ENCODE data around the gene NPC1L1. TPM values are rescaled to one million over a fixed set of nuclear protein-coding genes. Genes with fewer than 3 reads are reported as not detected.
A peak's percentile ranks its signal among the peaks of the same experiment; 100 is the strongest.

NPC1L1 gene
- total and polyA plus RNA-seq, 4 donors: 0.01 to 0.48 (median 0.03) TPM

DNA sequence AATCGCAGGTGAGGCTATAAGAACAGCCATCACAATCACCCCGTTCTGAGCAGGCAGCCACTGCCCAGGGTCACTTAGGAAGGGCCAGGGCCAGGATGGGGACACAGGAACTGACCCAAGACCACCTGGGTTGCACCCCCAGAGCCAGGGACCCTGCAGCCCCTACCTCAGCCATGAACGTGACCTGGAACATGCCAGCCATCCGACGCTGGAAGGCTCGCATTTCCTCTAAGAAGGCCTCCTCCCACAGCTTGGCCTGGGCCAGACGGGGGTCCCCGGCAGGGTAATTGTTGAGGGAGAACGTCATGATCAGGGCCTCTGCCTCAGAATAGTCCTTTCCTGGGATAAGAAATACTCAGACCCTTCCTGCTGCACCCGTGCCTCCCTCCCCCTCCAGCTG is 5.0 kb downstream of the NPC1L1 start:
- H3K9me3 ChIP-seq (ENCODE audit: control insufficient read depth in 4 of 4, insufficient read depth in 3 of 4, low read length in 3 of 4): no peaks in the 10 kb centered on the region
- WGBS, 2 donors: 85 to 94% methylated on average over 10 of the region's 10 CpGs
- no peak overlapping the region for H3K4me3 ChIP-seq
- H3K27me3 ChIP-seq (ENCODE audit: control insufficient read depth in 3 of 3, insufficient read depth in 3 of 3, low read length in 2 of 3): no peaks in the 10 kb centered on the region
- H3K9ac ChIP-seq (ENCODE audit: insufficient read depth in 1 of 2, low read length in 2 of 2): no peak overlapping the region
- DNase-seq (no peak), ATAC-seq (ENCODE audit: insufficient read depth, low FRiP score) (no peak)
- no peak overlapping the region for H3K27ac ChIP-seq (ENCODE audit: low read depth in 1 of 2, low read length in 1 of 2)
- TF ChIP-seq, protein P1, sequence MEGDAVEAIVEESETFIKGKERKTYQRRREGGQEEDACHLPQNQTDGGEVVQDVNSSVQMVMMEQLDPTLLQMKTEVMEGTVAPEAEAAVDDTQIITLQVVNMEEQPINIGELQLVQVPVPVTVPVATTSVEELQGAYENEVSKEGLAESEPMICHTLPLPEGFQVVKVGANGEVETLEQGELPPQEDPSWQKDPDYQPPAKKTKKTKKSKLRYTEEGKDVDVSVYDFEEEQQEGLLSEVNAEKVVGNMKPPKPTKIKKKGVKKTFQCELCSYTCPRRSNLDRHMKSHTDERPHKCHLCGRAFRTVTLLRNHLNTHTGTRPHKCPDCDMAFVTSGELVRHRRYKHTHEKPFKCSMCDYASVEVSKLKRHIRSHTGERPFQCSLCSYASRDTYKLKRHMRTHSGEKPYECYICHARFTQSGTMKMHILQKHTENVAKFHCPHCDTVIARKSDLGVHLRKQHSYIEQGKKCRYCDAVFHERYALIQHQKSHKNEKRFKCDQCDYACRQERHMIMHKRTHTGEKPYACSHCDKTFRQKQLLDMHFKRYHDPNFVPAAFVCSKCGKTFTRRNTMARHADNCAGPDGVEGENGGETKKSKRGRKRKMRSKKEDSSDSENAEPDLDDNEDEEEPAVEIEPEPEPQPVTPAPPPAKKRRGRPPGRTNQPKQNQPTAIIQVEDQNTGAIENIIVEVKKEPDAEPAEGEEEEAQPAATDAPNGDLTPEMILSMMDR (IDR thresholded peaks at IDR 0.05; ENCODE audit: control extremely low read depth, extremely low read depth): no peak
- H3K4me1 ChIP-seq (ENCODE audit: control insufficient read depth in 5 of 5, insufficient read depth in 5 of 5, low read length in 5 of 5): peaks cover 0 to 15% (median 0%) of the 10 kb centered on the region in 5 donors
- no peaks in the 10 kb centered on the region for H3K36me3 ChIP-seq (ENCODE audit: control insufficient read depth in 4 of 4, insufficient read depth in 4 of 4, low read length in 4 of 4)

DNA sequence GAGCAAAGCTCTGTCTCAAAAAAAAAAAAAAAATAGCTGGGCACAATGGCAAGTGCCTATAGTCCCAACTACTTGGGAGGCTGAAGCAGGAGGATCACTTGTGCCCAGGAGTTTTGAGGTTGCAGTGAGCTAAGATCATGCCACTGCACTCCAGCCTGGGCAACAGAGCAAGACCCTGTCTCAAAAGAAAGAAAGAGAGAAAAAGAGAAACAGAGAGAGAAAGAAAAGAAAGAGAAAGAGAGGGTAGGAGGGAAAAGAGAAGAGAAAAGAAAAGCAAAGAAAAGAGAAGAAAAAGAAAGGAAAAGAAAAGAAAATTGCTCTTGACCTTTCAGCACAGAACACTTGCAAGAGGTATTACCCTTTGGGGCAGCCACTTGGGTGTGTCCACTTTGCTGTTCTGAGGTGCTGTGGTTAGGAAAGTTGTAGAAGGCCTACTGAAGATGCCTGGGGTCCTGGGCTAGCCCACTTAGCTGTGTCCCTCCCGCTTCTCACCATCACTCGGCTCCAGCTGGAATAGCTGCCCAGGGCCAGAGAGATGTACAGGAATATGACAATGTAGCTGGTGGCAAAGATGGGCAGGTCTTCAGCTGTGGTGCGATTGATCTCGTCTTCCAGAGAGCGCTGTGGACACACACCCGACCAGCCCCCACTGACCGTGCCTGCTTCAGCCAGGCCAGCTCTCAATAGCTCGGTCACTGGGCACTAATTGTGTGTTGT is 5.6 kb downstream of the NPC1L1 start:
- DNase-seq (no peak), ATAC-seq (ENCODE audit: insufficient read depth, low FRiP score) (no peak)
- TF ChIP-seq, protein P1 (IDR thresholded peaks at IDR 0.05; ENCODE audit: control extremely low read depth, extremely low read depth): no peak
- Histone ChIP-seq H3K9me3 (ENCODE audit: control insufficient read depth in 4 of 4, insufficient read depth in 3 of 4, low read length in 3 of 4) (no peaks in the 10 kb centered on the region), H3K9ac (ENCODE audit: insufficient read depth in 1 of 2, low read length in 2 of 2) (no peak overlapping the region), H3K27ac (ENCODE audit: low read depth in 1 of 2, low read length in 1 of 2) (no peak overlapping the region), H3K4me3 (no peak overlapping the region), H3K4me1 (ENCODE audit: control insufficient read depth in 5 of 5, insufficient read depth in 5 of 5, low read length in 5 of 5) (peaks cover 0 to 15% (median 0%) of the 10 kb centered on the region in 5 donors), H3K27me3 (ENCODE audit: control insufficient read depth in 3 of 3, insufficient read depth in 3 of 3, low read length in 2 of 3) (no peaks in the 10 kb centered on the region), H3K36me3 (ENCODE audit: control insufficient read depth in 4 of 4, insufficient read depth in 4 of 4, low read length in 4 of 4) (no peaks in the 10 kb centered on the region)
- 94 to 98% methylated on average over 8 of the region's 8 CpGs for WGBS, 2 donors

DNA sequence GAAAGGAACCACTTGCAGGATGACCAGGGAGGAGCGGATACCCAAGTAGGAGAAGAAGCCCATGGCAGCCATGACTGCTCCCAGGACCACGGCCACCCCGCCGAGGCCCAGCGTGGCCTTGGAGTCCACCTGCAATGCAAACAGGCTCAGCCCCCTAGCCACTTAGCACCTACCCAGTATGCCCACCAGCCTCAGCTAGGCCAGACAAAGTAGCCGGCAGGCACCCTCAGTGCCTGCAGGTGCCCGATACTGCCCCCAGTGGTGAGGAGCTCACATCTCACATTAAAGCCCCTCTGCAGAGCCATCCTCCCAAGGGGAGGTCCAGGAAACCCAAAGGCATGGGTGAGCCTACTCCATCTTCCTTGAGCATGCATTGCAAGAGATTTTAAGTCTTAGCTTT is 6.6 kb downstream of the NPC1L1 start:
- H3K4me1 ChIP-seq (ENCODE audit: control insufficient read depth in 5 of 5, insufficient read depth in 5 of 5, low read length in 5 of 5): peaks cover 0 to 15% (median 0%) of the 10 kb centered on the region in 5 donors
- DNase-seq (peak; percentile 20 to 35 (median 31)), ATAC-seq (ENCODE audit: insufficient read depth, low FRiP score) (no peak)
- TF ChIP-seq, protein P1 (IDR thresholded peaks at IDR 0.05; ENCODE audit: control extremely low read depth, extremely low read depth): no peak
- no peak overlapping the region for H3K4me3 ChIP-seq
- no peaks in the 10 kb centered on the region for H3K27me3 ChIP-seq (ENCODE audit: control insufficient read depth in 3 of 3, insufficient read depth in 3 of 3, low read length in 2 of 3)
- no peak overlapping the region for H3K9ac ChIP-seq (ENCODE audit: insufficient read depth in 1 of 2, low read length in 2 of 2)
- no peak overlapping the region for H3K27ac ChIP-seq (ENCODE audit: low read depth in 1 of 2, low read length in 1 of 2)
- no peaks in the 10 kb centered on the region for H3K9me3 ChIP-seq (ENCODE audit: control insufficient read depth in 4 of 4, insufficient read depth in 3 of 4, low read length in 3 of 4)
- no peaks in the 10 kb centered on the region for H3K36me3 ChIP-seq (ENCODE audit: control insufficient read depth in 4 of 4, insufficient read depth in 4 of 4, low read length in 4 of 4)
- 67 to 70% methylated on average over 7 of the region's 7 CpGs for WGBS, 2 donors
